Endothelial cell (in vitro differentiated cells): ENCODE data around the gene PICK1. TPM values are rescaled to one million over a fixed set of nuclear protein-coding genes. Genes with fewer than 3 reads are reported as not detected.
"Not testable (repeated sequence)": the region's sequence is repeated elsewhere in the genome, so short reads cannot be mapped to it uniquely, and the experiment has no call there.

Experiments used
- DNase-seq: peaks from one replicate; pipeline ENCODE4 v3.0.0; 2021; ENCODE audit warnings: low spot score
- H3K27ac Mint-ChIP-seq: one replicate; pipeline ENCODE4 v1.8.0; 2021; ENCODE audit warnings: mixed read lengths, inconsistent platforms; ENCODE audit not compliant: unreplicated experiment
- H3K27me3 Mint-ChIP-seq: one replicate; pipeline ENCODE4 v1.8.0; 2021; ENCODE audit warnings: mild to moderate bottlenecking, moderate library complexity, mixed read lengths, inconsistent platforms; ENCODE audit not compliant: unreplicated experiment
- H3K36me3 Mint-ChIP-seq: one replicate; pipeline ENCODE4 v1.8.0; 2021; ENCODE audit warnings: mild to moderate bottlenecking, low read depth, mixed read lengths, inconsistent platforms; ENCODE audit not compliant: unreplicated experiment
- H3K4me1 Mint-ChIP-seq: one replicate; pipeline ENCODE4 v1.8.0; 2021; ENCODE audit warnings: mild to moderate bottlenecking, mixed read lengths, inconsistent platforms; ENCODE audit not compliant: unreplicated experiment
- H3K4me3 Mint-ChIP-seq: one replicate; pipeline ENCODE4 v1.8.0; 2021; ENCODE audit warnings: mild to moderate bottlenecking, mixed read lengths, inconsistent platforms; ENCODE audit not compliant: unreplicated experiment
- H3K9me3 Mint-ChIP-seq: one replicate; pipeline ENCODE4 v1.8.0; 2021; ENCODE audit warnings: mixed read lengths, inconsistent platforms; ENCODE audit not compliant: unreplicated experiment
- CTCF ChIP-seq: fragments of 200-600 bp; sonication (generic); IDR thresholded peaks from one replicate; pipeline ENCODE4 v1.5.0; 2021; ENCODE audit warnings: antibody characterized with exemption; ENCODE audit not compliant: unreplicated experiment
- total RNA-seq: library from RNA; stranded (reverse); fragmentation: NEBNext Ultra II Directional; extraction: Animal tissue kit (Norgen Biotek cat#: 25700); gene quantifications from one replicate; pipeline ENCODE4 v1.2.1, GENCODE V29; 2021; ENCODE audit not compliant: unreplicated experiment

The PICK1 gene
- total RNA-seq, 1 donor from 2014 or later, result 24.1 TPM

DNA sequence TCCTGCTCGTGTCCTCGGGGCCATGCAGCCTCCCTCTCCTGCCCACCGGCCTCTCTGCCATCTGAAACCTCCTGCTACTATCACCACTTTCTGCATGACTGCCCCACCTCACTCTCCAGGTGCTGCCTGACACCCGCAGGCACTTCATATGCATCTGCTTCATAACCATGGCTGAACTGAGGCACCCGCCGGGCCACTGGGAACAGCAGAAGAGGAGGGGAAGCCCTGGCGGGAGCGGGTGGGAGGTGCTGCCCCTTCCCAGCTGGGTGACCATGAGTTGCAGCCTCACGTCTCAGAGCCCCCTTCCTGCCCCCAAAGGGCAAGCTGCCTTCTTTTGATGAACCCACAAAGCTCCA is 21.7 kb upstream of the PICK1 start:
- Mint-ChIP-seq H3K4me3 (no peak overlapping the region), H3K27ac (no peak overlapping the region)

DNA sequence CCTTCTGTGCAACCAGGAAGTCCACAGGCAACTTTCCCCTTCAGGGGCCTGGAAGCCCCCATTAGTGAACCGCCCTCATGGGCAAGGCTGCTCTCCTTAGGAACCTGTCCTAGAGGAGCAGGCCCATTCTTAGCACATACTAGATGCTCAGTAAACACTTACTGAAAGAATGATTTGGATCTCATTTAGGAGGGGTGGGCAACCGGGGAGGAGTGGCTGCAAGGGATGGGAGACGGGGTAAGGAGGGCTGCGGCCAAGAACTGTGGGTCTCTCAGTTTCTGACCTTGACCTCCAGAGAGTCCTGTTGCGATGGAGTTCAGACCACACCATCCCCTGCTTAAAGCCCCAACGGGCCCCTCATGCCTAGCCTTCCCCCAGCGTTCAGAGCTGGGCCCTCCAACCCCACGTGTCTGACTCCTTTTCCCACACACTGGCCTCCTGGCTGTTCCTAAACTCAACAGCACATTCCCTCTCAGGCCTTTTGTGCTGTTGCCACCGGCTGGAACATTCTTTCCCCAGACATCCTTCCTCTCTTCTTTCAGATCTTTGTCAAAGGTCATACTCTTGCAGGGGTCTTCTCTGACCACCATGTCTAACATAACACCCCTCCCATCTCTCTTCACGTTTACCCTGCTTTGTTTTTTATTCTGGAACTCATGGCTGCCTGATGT is 20.7 kb upstream of the PICK1 start:
- H3K36me3 Mint-ChIP-seq, result no peaks in the 10 kb centered on the region
- no peak for DNase-seq
- no peaks in the 10 kb centered on the region for H3K9me3 Mint-ChIP-seq
- peak overlapping the region; percentile 22 for H3K27ac Mint-ChIP-seq
- peaks cover 16% of the 10 kb centered on the region for H3K27me3 Mint-ChIP-seq
- H3K4me1 Mint-ChIP-seq, result peaks cover 12% of the 10 kb centered on the region
- TF ChIP-seq CTCF, result no peak
- peak overlapping the region; percentile 24 for H3K4me3 Mint-ChIP-seq

More for the DNA sequence above, 21.7 kb upstream of the PICK1 start:
- no peaks in the 10 kb centered on the region for H3K36me3 Mint-ChIP-seq
- peaks cover 12% of the 10 kb centered on the region for H3K4me1 Mint-ChIP-seq
- DNase-seq, result no peak
- H3K9me3 Mint-ChIP-seq, result no peaks in the 10 kb centered on the region
- H3K27me3 Mint-ChIP-seq, result peaks cover 16% of the 10 kb centered on the region
- TF ChIP-seq CTCF, result no peak

DNA sequence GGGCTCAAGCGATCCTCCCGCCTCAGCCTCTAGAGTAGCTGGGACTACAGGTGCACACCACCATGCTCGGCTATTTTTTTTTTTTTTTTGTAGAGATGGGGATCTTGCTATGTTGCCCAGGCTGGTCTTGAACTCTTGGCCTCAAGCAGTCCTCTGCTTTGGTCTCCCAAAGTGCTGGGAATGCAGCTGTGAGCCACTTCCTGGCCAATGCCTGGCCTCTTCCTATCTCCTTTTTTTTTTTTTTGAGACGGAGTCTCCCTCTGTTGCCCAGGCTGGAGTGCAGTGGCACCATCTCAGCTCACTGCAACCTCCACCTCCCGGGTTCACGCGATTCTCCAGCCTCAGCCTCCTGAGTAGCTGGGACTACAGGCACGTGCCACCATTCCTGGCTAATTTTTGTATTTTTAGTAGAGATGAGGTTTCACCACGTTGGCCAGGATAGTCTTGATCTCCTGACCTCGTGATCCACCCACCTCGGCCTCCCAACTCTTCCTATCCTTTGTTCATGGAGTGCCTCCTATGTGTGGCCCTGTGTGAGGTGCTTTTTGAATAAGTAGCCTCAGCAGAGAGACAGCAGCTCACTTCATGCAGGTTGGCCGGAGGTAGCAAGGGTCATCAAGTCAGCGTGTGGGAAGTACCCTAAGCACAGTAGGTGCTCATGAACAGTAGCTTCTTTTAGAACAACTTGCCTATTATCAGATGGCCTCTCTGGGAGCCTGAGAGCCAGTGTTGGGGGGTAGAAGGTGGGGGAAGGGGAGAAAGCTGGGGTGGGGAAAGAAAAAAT is 19.6 kb upstream of the PICK1 start:
- H3K36me3 Mint-ChIP-seq, H3K4me3 Mint-ChIP-seq, H3K9me3 Mint-ChIP-seq, DNase-seq, H3K27ac Mint-ChIP-seq: not testable (repeated sequence)
- Mint-ChIP-seq H3K27me3 (peaks cover 16% of the 10 kb centered on the region), H3K4me1 (peaks cover 15% of the 10 kb centered on the region)

GRCh38 chr22:38038426-38038825 is 18.8 kb upstream of the PICK1 start:
- Mint-ChIP-seq H3K4me3 (no peak overlapping the region), H3K27ac (no peak overlapping the region), H3K36me3 (no peaks in the 10 kb centered on the region), H3K4me1 (peaks cover 15% of the 10 kb centered on the region), H3K27me3 (peaks cover 16% of the 10 kb centered on the region), H3K9me3 (no peaks in the 10 kb centered on the region)
- TF ChIP-seq CTCF, result no peak
- no peak for DNase-seq

DNA sequence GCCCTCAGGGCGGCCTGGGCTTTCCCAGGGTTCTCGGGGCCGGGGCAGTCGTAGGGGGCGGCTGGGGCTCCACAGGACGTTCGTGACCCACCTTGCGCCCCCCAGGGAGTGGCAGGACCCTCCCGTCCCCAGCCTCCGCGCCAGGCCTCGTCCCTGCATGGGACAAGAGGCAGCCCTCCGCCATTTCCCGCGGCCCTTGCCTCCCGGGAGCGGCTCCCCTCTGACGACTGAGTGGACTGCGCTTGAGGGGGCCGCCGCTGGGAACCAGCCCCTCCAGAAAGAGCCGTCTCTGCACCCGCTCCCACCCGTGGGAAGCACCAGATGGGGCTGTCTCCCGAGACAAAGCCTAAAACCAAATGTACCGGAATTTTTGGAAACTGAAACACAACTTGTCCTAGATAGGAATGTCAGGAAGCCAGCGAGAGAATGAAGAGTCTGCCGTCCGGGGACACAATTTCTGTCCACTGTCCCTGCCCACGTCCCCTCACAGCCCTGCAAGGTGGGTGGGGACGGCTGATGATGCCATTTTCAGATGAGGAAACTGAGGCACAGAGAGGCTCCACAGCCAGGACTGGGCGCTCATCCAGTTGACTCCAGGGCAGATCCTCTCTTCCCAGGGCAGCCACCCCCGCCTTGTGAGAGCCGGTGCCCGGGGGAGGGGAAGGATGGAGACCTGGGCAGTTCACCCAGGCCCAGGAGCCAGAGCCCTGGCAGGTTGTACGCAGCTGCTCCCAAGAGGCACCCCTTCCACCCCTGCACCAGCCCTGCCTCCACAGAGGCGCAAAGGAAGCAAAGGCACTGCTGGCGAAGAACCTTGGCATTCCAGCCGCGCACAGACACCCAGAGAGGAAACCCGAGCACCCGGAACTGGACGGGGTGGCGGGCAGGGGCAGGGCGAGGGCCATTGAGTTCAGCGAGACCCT is 18.1 kb upstream of the PICK1 start:
- H3K36me3 Mint-ChIP-seq, result no peaks in the 10 kb centered on the region
- TF ChIP-seq CTCF, result no peak
- DNase-seq, result no peak
- peaks cover 12% of the 10 kb centered on the region for H3K4me1 Mint-ChIP-seq
- H3K27me3 Mint-ChIP-seq, result peaks cover 11% of the 10 kb centered on the region
- H3K4me3 Mint-ChIP-seq, result no peak overlapping the region
- H3K9me3 Mint-ChIP-seq, result no peaks in the 10 kb centered on the region
- H3K27ac Mint-ChIP-seq, result no peak overlapping the region
